ENCODE measurements around the gene NUFIP1.

DNA sequence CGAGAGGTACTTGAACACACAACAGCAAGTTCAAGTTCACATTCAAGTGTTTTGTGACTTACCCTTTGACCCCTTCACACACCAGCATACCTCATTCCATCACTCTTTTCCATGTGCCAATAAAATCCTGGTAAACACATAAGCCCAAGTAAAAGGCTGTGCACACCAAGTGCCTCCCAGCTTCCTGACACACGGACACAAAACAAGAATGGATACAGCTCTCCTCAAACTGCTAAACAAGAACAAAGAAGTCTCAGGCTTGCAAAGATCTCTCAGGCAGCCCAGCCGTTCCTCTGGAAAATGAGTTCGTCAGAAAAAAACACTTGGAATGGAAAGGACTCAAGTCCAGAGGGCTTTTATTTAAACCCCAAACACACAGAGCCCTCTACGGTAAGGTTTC is 83.7 kb downstream of the NUFIP1 start:
- TF ChIP-seq, protein P1, sequence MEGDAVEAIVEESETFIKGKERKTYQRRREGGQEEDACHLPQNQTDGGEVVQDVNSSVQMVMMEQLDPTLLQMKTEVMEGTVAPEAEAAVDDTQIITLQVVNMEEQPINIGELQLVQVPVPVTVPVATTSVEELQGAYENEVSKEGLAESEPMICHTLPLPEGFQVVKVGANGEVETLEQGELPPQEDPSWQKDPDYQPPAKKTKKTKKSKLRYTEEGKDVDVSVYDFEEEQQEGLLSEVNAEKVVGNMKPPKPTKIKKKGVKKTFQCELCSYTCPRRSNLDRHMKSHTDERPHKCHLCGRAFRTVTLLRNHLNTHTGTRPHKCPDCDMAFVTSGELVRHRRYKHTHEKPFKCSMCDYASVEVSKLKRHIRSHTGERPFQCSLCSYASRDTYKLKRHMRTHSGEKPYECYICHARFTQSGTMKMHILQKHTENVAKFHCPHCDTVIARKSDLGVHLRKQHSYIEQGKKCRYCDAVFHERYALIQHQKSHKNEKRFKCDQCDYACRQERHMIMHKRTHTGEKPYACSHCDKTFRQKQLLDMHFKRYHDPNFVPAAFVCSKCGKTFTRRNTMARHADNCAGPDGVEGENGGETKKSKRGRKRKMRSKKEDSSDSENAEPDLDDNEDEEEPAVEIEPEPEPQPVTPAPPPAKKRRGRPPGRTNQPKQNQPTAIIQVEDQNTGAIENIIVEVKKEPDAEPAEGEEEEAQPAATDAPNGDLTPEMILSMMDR (IDR thresholded peaks at IDR 0.05; ENCODE audit: insufficient read depth, low read length), result no peak
- no peak for TF ChIP-seq POLR2AphosphoS5 (IDR thresholded peaks at IDR 0.05; ENCODE audit: low read depth)
- TF ChIP-seq, protein P2, sequence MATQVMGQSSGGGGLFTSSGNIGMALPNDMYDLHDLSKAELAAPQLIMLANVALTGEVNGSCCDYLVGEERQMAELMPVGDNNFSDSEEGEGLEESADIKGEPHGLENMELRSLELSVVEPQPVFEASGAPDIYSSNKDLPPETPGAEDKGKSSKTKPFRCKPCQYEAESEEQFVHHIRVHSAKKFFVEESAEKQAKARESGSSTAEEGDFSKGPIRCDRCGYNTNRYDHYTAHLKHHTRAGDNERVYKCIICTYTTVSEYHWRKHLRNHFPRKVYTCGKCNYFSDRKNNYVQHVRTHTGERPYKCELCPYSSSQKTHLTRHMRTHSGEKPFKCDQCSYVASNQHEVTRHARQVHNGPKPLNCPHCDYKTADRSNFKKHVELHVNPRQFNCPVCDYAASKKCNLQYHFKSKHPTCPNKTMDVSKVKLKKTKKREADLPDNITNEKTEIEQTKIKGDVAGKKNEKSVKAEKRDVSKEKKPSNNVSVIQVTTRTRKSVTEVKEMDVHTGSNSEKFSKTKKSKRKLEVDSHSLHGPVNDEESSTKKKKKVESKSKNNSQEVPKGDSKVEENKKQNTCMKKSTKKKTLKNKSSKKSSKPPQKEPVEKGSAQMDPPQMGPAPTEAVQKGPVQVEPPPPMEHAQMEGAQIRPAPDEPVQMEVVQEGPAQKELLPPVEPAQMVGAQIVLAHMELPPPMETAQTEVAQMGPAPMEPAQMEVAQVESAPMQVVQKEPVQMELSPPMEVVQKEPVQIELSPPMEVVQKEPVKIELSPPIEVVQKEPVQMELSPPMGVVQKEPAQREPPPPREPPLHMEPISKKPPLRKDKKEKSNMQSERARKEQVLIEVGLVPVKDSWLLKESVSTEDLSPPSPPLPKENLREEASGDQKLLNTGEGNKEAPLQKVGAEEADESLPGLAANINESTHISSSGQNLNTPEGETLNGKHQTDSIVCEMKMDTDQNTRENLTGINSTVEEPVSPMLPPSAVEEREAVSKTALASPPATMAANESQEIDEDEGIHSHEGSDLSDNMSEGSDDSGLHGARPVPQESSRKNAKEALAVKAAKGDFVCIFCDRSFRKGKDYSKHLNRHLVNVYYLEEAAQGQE (IDR thresholded peaks at IDR 0.05; ENCODE audit: insufficient replicate concordance, low read depth), result no peak
- TF ChIP-seq SPI1 (IDR thresholded peaks at IDR 0.05; ENCODE audit: borderline replicate concordance, low read depth), result no peak
- no peak for TF ChIP-seq GABPA (IDR thresholded peaks at IDR 0.05; ENCODE audit: low read depth)
